ENCODE results near the gene ILDR2.

The ILDR2 gene

GRCh38 chr1:167003711-167004110 lies 28.4 kb upstream of the ILDR2 start:
- no peak overlapping the region for H2AFZ ChIP-seq (ENCODE audit: low read length)
- H3K27ac ChIP-seq (ENCODE audit: low read length) = no peak overlapping the region
- TF ChIP-seq CTCF (IDR thresholded peaks at IDR 0.05; ENCODE audit: low read length) (no peak), EZH2phosphoT487 (IDR thresholded peaks at IDR 0.05; ENCODE audit: low read length) (no peak), EZH2 (optimal IDR thresholded peaks at IDR 0.05; ENCODE audit: low read depth, low read length) (no peak)
- H3K27me3 ChIP-seq (replicated peaks; ENCODE audit: insufficient read depth, low read length) = no peaks in the 10 kb centered on the region
- DNase-seq = no peak
- H3K4me3 ChIP-seq (ENCODE audit: low read length) = no peak overlapping the region
- H3K9ac ChIP-seq (ENCODE audit: low read length) = no peak overlapping the region
- H4K20me1 ChIP-seq (ENCODE audit: insufficient read depth, low read length) = no peaks in the 10 kb centered on the region
- H3K79me2 ChIP-seq (ENCODE audit: low read length) = no peaks in the 10 kb centered on the region
- H3K9me3 ChIP-seq (replicated peaks; ENCODE audit: insufficient read depth, low read length) = 0 out of 2 replicates have a peak, but pooled peaks cover 3% of the 10 kb centered on the region
- no peaks in the 10 kb centered on the region for H3K36me3 ChIP-seq (replicated peaks; ENCODE audit: insufficient read depth, low read length)
- no peak overlapping the region for H3K4me2 ChIP-seq (ENCODE audit: low read depth, low read length)
- peaks cover 20% of the 10 kb centered on the region for H3F3A ChIP-seq (ENCODE audit: insufficient read depth, low read length)
- H3K9me2 ChIP-seq (replicated peaks; ENCODE audit: insufficient read depth, low read length) = no peaks in the 10 kb centered on the region
- H3K4me1 ChIP-seq (ENCODE audit: low read length) = peaks cover 19% of the 10 kb centered on the region

GRCh38 chr1:167002354-167002753 lies 27.0 kb upstream of the ILDR2 start:
- Histone ChIP-seq H3K9me3 (replicated peaks; ENCODE audit: insufficient read depth, low read length) (0 out of 2 replicates have a peak, but pooled peaks cover 3% of the 10 kb centered on the region), H4K20me1 (ENCODE audit: insufficient read depth, low read length) (no peaks in the 10 kb centered on the region), H3K9ac (ENCODE audit: low read length) (no peak overlapping the region), H3K27ac (ENCODE audit: low read length) (no peak overlapping the region), H3K27me3 (replicated peaks; ENCODE audit: insufficient read depth, low read length) (no peaks in the 10 kb centered on the region), H3F3A (ENCODE audit: insufficient read depth, low read length) (peaks cover 27% of the 10 kb centered on the region), H3K4me2 (ENCODE audit: low read depth, low read length) (no peak overlapping the region), H3K36me3 (replicated peaks; ENCODE audit: insufficient read depth, low read length) (no peaks in the 10 kb centered on the region), H3K4me3 (ENCODE audit: low read length) (no peak overlapping the region), H3K4me1 (ENCODE audit: low read length) (peaks cover 29% of the 10 kb centered on the region), H3K9me2 (replicated peaks; ENCODE audit: insufficient read depth, low read length) (no peaks in the 10 kb centered on the region), H3K79me2 (ENCODE audit: low read length) (no peaks in the 10 kb centered on the region), H2AFZ (ENCODE audit: low read length) (no peak overlapping the region)
- no peak for DNase-seq
- TF ChIP-seq EZH2phosphoT487 (IDR thresholded peaks at IDR 0.05; ENCODE audit: low read length) (no peak), EZH2 (optimal IDR thresholded peaks at IDR 0.05; ENCODE audit: low read depth, low read length) (no peak), CTCF (IDR thresholded peaks at IDR 0.05; ENCODE audit: low read length) (no peak)

DNA sequence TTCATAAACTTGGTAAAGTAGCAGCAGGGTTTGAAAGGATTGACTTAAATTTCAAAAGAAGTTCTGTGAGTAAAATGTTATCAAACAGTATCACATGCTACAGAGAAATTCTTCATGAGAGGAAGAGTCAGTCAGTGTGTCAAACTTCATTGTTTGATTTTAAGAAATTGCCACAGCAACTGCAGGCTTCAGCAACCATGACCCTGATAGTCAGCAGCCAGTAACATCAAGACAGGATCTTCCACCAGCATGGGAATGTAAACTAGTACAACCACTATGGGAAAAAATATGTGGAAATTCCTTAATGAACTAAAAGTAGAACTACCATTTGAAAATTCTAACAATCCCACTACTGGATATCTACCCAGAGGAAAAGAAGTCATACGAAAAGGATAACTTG lies 25.2 kb upstream of the ILDR2 start:
- Histone ChIP-seq H3K27ac (ENCODE audit: low read length) (no peak overlapping the region), H2AFZ (ENCODE audit: low read length) (no peak overlapping the region), H3F3A (ENCODE audit: insufficient read depth, low read length) (peaks cover 27% of the 10 kb centered on the region), H3K4me3 (ENCODE audit: low read length) (no peak overlapping the region), H3K36me3 (replicated peaks; ENCODE audit: insufficient read depth, low read length) (no peaks in the 10 kb centered on the region), H3K27me3 (replicated peaks; ENCODE audit: insufficient read depth, low read length) (no peaks in the 10 kb centered on the region), H3K9me2 (replicated peaks; ENCODE audit: insufficient read depth, low read length) (no peaks in the 10 kb centered on the region), H3K4me1 (ENCODE audit: low read length) (peaks cover 29% of the 10 kb centered on the region), H3K9ac (ENCODE audit: low read length) (no peak overlapping the region), H3K9me3 (replicated peaks; ENCODE audit: insufficient read depth, low read length) (0 out of 2 replicates have a peak, but pooled peaks cover 3% of the 10 kb centered on the region), H4K20me1 (ENCODE audit: insufficient read depth, low read length) (no peaks in the 10 kb centered on the region), H3K4me2 (ENCODE audit: low read depth, low read length) (peak overlapping the region; percentile 68; the same call in 1 of the 2 replicates), H3K79me2 (ENCODE audit: low read length) (no peaks in the 10 kb centered on the region)
- TF ChIP-seq EZH2 (optimal IDR thresholded peaks at IDR 0.05; ENCODE audit: low read depth, low read length) (no peak), EZH2phosphoT487 (IDR thresholded peaks at IDR 0.05; ENCODE audit: low read length) (no peak), CTCF (IDR thresholded peaks at IDR 0.05; ENCODE audit: low read length) (no peak)
- no peak for DNase-seq
